Tibial nerve (tissue), 4 donors: ENCODE measurements around the gene ARHGEF17. TPM values are rescaled to one million over a fixed set of nuclear protein-coding genes. Genes with fewer than 3 reads are reported as not detected.

Source experiments
- DNase-seq, 2 donors: peaks; one replicate each; pipeline ENCODE4 v3.0.0-alpha.2; 2019; ENCODE audit warnings: low spot score in 2 of 2
- H3K27ac ChIP-seq, 4 donors: fragments of 200-600 bp; sonication (generic) in 3 of 4; one replicate each; pipeline ENCODE4 v1.5.1; 2017 to 2019; ENCODE audit warnings: mild to moderate bottlenecking in 1 of 4
- H3K27me3 ChIP-seq, 2 donors: fragments of 200-600 bp; sonication (generic) in 1 of 2; one replicate each; pipeline versions ENCODE4 v1.5.1 to v1.6.0; 2017 to 2019
- H3K36me3 ChIP-seq, 3 donors: fragments of 200-600 bp; sonication (generic); one replicate each; pipeline ENCODE4 v1.5.1; 2018 to 2019
- H3K4me1 ChIP-seq, 4 donors: fragments of 200-600 bp; sonication (generic) in 3 of 4; one replicate each; pipeline ENCODE4 v1.5.1; 2017 to 2019
- H3K4me3 ChIP-seq, 4 donors: fragments of 200-600 bp; sonication (generic) in 3 of 4; one replicate each; pipeline ENCODE4 v1.5.1; 2017 to 2019; ENCODE audit warnings: mild to moderate bottlenecking in 1 of 4, moderate library complexity in 1 of 4
- H3K9me3 ChIP-seq, 4 donors: fragments of 200-600 bp; sonication (generic) in 3 of 4; one replicate each; pipeline ENCODE4 v1.5.1; 2017 to 2019
- CTCF ChIP-seq, 5 experiments: fragments of 200-600 bp in 3 of 5; fragments of 450-650 bp in 2 of 5; sonication (generic) in 3 of 5; IDR thresholded peaks; one replicate each; pipeline ENCODE4 v1.5.1; 2016 to 2019; ENCODE audit warnings: antibody characterized with exemption in 5 of 5, mild to moderate bottlenecking in 3 of 5, moderate library complexity in 2 of 5
- EP300 ChIP-seq, 2 donors: sonication (generic); formaldehyde crosslinking; IDR thresholded peaks; one replicate each; pipeline ENCODE4 v1.6.1; 2017; ENCODE audit warnings: antibody characterized with exemption in 2 of 2, mild to moderate bottlenecking in 1 of 2
- POLR2A ChIP-seq, 2 donors: fragments of 450-650 bp; IDR thresholded peaks; one replicate each; pipeline ENCODE4 v1.6.1; 2017; ENCODE audit warnings: antibody characterized with exemption in 2 of 2, mild to moderate bottlenecking in 2 of 2, moderate library complexity in 2 of 2
- WGBS, 2 donors: methylation state at CpG; one replicate each; pipeline ENCODE4 v1.1.5; 2018; 5-methylcytosine and 5-hydroxymethylcytosine counted together
- total RNA-seq, 4 donors: library from RNA; depleted of rRNA; stranded (reverse); fragments of >200 nt; gene quantifications; one replicate each; pipeline ENCODE4 v1.1.0, GENCODE V29; 2016

Gene ARHGEF17
- total RNA-seq, 4 donors from 2014 or later = 102 to 135 (median 112) TPM

- Histone ChIP-seq H3K4me1 (peaks cover 0 to 59% (median 41%) of the 10 kb centered on the region in 4 donors), H3K4me3 (peak overlapping the region; percentile 71 to 90 (median 80)), H3K27ac (peak overlapping the region; percentile 94 to 99 (median 98)), H3K36me3 (peaks cover 0 to 13% (median 2%) of the 10 kb centered on the region in 3 donors), H3K9me3 (no peaks in the 10 kb centered on the region), H3K27me3 (no peaks in the 10 kb centered on the region)
- 3 to 4% methylated on average over 39 to 42 of the region's 78 CpGs for WGBS, 2 donors
- TF ChIP-seq POLR2A (IDR thresholded peaks at IDR 0.05) (peak; percentile 65 to 78), EP300 (IDR thresholded peaks at IDR 0.05) (peak in 1 of 2 donors; percentile 89), CTCF (IDR thresholded peaks at IDR 0.05) (no peak)
- peak; percentile 82 to 89 for DNase-seq
These were observed 1.2 kb downstream of the ARHGEF17 start for GRCh38 chr11:73308961-73309919.

GRCh38 chr11:73310076-73310475 lies 2.0 kb downstream of the ARHGEF17 start:
- peaks cover 0 to 67% (median 50%) of the 10 kb centered on the region in 4 donors for H3K4me1 ChIP-seq
- no peaks in the 10 kb centered on the region for H3K27me3 ChIP-seq
- no peaks in the 10 kb centered on the region for H3K9me3 ChIP-seq
- peak overlapping the region; percentile 71 to 90 (median 80) for H3K4me3 ChIP-seq
- no peak for TF ChIP-seq EP300 (IDR thresholded peaks at IDR 0.05)
- no peak for TF ChIP-seq CTCF (IDR thresholded peaks at IDR 0.05)
- no peak for TF ChIP-seq POLR2A (IDR thresholded peaks at IDR 0.05)
- H3K36me3 ChIP-seq = peaks cover 0 to 13% (median 2%) of the 10 kb centered on the region in 3 donors
- no peak for DNase-seq
- 76 to 83% methylated on average over 12 of the region's 16 CpGs for WGBS, 2 donors
- peak overlapping the region; percentile 94 to 99 (median 98) for H3K27ac ChIP-seq

GRCh38 chr11:73310661-73311393 lies 2.8 kb downstream of the ARHGEF17 start:
- Histone ChIP-seq H3K9me3 (no peaks in the 10 kb centered on the region), H3K4me1 (peaks cover 0 to 75% (median 57%) of the 10 kb centered on the region in 4 donors), H3K4me3 (peak overlapping the region; percentile 36 to 90 (median 78)), H3K27ac (peak overlapping the region; percentile 94 to 99 (median 98)), H3K27me3 (no peaks in the 10 kb centered on the region), H3K36me3 (peaks cover 0 to 13% (median 2%) of the 10 kb centered on the region in 3 donors)
- WGBS, 2 donors = 38 to 41% methylated on average over 9 to 15 of the region's 22 CpGs
- TF ChIP-seq POLR2A (IDR thresholded peaks at IDR 0.05) (no peak), EP300 (IDR thresholded peaks at IDR 0.05) (no peak), CTCF (IDR thresholded peaks at IDR 0.05) (no peak)
- no peak for DNase-seq

GRCh38 chr11:73311394-73311869 lies 3.4 kb downstream of the ARHGEF17 start:
- Histone ChIP-seq H3K4me3 (peak overlapping the region; percentile 36 to 90 (median 78)), H3K36me3 (peaks cover 0 to 13% (median 2%) of the 10 kb centered on the region in 3 donors), H3K9me3 (no peaks in the 10 kb centered on the region), H3K4me1 (peaks cover 0 to 80% (median 63%) of the 10 kb centered on the region in 4 donors), H3K27me3 (no peaks in the 10 kb centered on the region), H3K27ac (peak overlapping the region; percentile 94 to 99 (median 98))
- 36 to 55% methylated on average over 8 to 18 of the region's 18 CpGs for WGBS, 2 donors
- TF ChIP-seq POLR2A (IDR thresholded peaks at IDR 0.05) (no peak), EP300 (IDR thresholded peaks at IDR 0.05) (no peak), CTCF (IDR thresholded peaks at IDR 0.05) (no peak)
- DNase-seq = no peak
